SK-N-SH treated with all-trans-retinoic acid at 6 μM for 48 hours (cell line): ENCODE measurements around the gene TRDMT1.

Source experiments
- ATAC-seq: fragments of 200-7000 bp; cut with Tn5 transposase; 3 replicates; pipeline ENCODE4 v1.9.1; 2020; ENCODE audit warnings: mild to moderate bottlenecking, moderate library complexity
- ARNTL ChIP-seq: fragments of 450-650 bp; formaldehyde crosslinking; IDR thresholded peaks from 2 replicates; pipeline ENCODE4 v1.5.0; 2020; ENCODE audit warnings: low read depth, mild to moderate bottlenecking, moderate library complexity, borderline replicate concordance
- BACH2 ChIP-seq: fragments of 250-450 bp; sonication (Bioruptor Pico); IDR thresholded peaks from 2 replicates; pipeline ENCODE4 v1.9.0; 2021; ENCODE audit warnings: mild to moderate bottlenecking, borderline replicate concordance
- CREB5 ChIP-seq: fragments of 250-450 bp; sonication (Bioruptor Pico); IDR thresholded peaks from 2 replicates; pipeline ENCODE4 v1.5.1; 2020; ENCODE audit warnings: low read depth, mild to moderate bottlenecking, moderate library complexity
- CSDC2 ChIP-seq: fragments of 250-450 bp; sonication (Bioruptor Pico); IDR thresholded peaks from 2 replicates; pipeline ENCODE4 v1.5.0; 2020; ENCODE audit warnings: mild to moderate bottlenecking, moderate library complexity
- ESRRG ChIP-seq: fragments of 250-450 bp; sonication (Bioruptor Pico); IDR thresholded peaks from 2 replicates; pipeline ENCODE4 v1.6.1; 2021; ENCODE audit warnings: mild to moderate bottlenecking
- GLIS3 ChIP-seq: fragments of 250-450 bp; sonication (Bioruptor Pico); IDR thresholded peaks from 2 replicates; pipeline ENCODE4 v1.5.0; 2020; ENCODE audit warnings: mild to moderate bottlenecking, moderate library complexity
- ISL1 ChIP-seq: fragments of 250-450 bp; sonication (Bioruptor Pico); IDR thresholded peaks from 2 replicates; pipeline ENCODE4 v2.1.2; 2022; ENCODE audit warnings: mild to moderate bottlenecking, moderate library complexity
- OSR1 ChIP-seq: fragments of 250-450 bp; sonication (Bioruptor Pico); IDR thresholded peaks from 2 replicates; pipeline ENCODE4 v1.8.0; 2022; ENCODE audit warnings: moderate library complexity, mild to moderate bottlenecking, inconsistent platforms
- RARB ChIP-seq: fragments of 250-450 bp; sonication (Bioruptor Pico); IDR thresholded peaks from 2 replicates; pipeline ENCODE4 v1.8.0; 2021; ENCODE audit warnings: mild to moderate bottlenecking, moderate library complexity
- SNAI2 ChIP-seq: fragments of 250-450 bp; sonication (Bioruptor Pico); IDR thresholded peaks from 2 replicates; pipeline ENCODE4 v1.5.0; 2020; ENCODE audit warnings: mild to moderate bottlenecking, moderate library complexity
- TCF4 ChIP-seq: fragments of 250-450 bp; sonication (Bioruptor Pico); IDR thresholded peaks from 2 replicates; pipeline ENCODE4 v1.8.0; 2021; ENCODE audit warnings: mild to moderate bottlenecking, moderate library complexity, borderline replicate concordance
- TOX ChIP-seq: fragments of 250-450 bp; sonication (Bioruptor Pico); IDR thresholded peaks from 2 replicates; pipeline ENCODE4 v1.8.0; 2021; ENCODE audit warnings: mild to moderate bottlenecking, moderate library complexity, borderline replicate concordance
- TSHZ2 ChIP-seq: fragments of 250-450 bp; sonication (Bioruptor Pico); IDR thresholded peaks from 2 replicates; pipeline ENCODE4 v1.5.0; 2020; ENCODE audit warnings: mild to moderate bottlenecking, moderate library complexity
- ZC3H10 ChIP-seq: fragments of 250-450 bp; sonication (Bioruptor Pico); IDR thresholded peaks from 2 replicates; pipeline ENCODE4 v1.5.1; 2021; ENCODE audit warnings: mild to moderate bottlenecking, moderate library complexity
- ZFP3 ChIP-seq: fragments of 250-450 bp; sonication (Bioruptor Pico); IDR thresholded peaks from 2 replicates; pipeline ENCODE4 v1.5.0; 2020; ENCODE audit warnings: mild to moderate bottlenecking, moderate library complexity
- ZFP30 ChIP-seq: fragments of 450-650 bp; formaldehyde crosslinking; IDR thresholded peaks from 2 replicates; pipeline ENCODE4 v1.5.0; 2022; ENCODE audit warnings: mild to moderate bottlenecking, moderate library complexity
- ZNF565 ChIP-seq: fragments of 450-650 bp; formaldehyde crosslinking; conservative IDR thresholded peaks from 2 replicates; pipeline ENCODE4 v1.5.0; 2020; ENCODE audit warnings: low read depth, mild to moderate bottlenecking, moderate library complexity
- ZNF70 ChIP-seq: fragments of 450-650 bp; formaldehyde crosslinking; IDR thresholded peaks from 2 replicates; pipeline ENCODE4 v1.5.0; 2020; ENCODE audit warnings: mild to moderate bottlenecking, moderate library complexity
- ZNF8 ChIP-seq: fragments of 450-650 bp; formaldehyde crosslinking; IDR thresholded peaks from 2 replicates; pipeline ENCODE4 v1.5.0; 2020; ENCODE audit warnings: mild to moderate bottlenecking, moderate library complexity
- TF ChIP-seq, protein P1 (sequence below): fragments of 250-450 bp; sonication (Bioruptor Pico); IDR thresholded peaks from 2 replicates; pipeline ENCODE4 v1.5.1; 2021; ENCODE audit warnings: mild to moderate bottlenecking, moderate library complexity
- TF ChIP-seq, protein P2 (sequence below): fragments of 250-450 bp; sonication (Bioruptor Pico); IDR thresholded peaks from 2 replicates; pipeline ENCODE4 v1.8.0; 2020; ENCODE audit warnings: mild to moderate bottlenecking, moderate library complexity, borderline replicate concordance

Gene TRDMT1

DNA sequence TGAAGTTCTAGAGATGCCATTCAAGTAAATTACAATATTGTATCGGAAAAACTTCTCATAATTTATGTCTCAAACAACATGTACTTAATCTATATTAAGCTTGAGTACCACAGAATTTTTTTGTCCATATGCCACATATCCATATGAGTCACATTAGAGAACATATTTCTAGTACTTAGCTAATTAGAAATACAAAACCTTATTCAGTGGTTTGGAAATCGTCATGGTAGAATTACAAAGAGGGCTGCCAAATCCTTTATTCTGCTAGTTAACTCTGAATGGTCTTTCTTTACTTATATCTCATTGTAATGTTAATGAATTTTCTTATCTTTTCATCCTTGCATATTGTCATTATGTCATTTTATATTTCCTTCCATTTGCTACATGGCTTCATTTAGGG, 17.6 kb upstream of the TRDMT1 start (continued):
- TF ChIP-seq, protein P1, sequence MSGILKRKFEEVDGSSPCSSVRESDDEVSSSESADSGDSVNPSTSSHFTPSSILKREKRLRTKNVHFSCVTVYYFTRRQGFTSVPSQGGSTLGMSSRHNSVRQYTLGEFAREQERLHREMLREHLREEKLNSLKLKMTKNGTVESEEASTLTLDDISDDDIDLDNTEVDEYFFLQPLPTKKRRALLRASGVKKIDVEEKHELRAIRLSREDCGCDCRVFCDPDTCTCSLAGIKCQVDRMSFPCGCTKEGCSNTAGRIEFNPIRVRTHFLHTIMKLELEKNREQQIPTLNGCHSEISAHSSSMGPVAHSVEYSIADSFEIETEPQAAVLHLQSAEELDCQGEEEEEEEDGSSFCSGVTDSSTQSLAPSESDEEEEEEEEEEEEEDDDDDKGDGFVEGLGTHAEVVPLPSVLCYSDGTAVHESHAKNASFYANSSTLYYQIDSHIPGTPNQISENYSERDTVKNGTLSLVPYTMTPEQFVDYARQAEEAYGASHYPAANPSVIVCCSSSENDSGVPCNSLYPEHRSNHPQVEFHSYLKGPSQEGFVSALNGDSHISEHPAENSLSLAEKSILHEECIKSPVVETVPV (CRISPR knock-in tag), result no peak
- no peak for TF ChIP-seq GLIS3 (CRISPR knock-in tag)

DNA sequence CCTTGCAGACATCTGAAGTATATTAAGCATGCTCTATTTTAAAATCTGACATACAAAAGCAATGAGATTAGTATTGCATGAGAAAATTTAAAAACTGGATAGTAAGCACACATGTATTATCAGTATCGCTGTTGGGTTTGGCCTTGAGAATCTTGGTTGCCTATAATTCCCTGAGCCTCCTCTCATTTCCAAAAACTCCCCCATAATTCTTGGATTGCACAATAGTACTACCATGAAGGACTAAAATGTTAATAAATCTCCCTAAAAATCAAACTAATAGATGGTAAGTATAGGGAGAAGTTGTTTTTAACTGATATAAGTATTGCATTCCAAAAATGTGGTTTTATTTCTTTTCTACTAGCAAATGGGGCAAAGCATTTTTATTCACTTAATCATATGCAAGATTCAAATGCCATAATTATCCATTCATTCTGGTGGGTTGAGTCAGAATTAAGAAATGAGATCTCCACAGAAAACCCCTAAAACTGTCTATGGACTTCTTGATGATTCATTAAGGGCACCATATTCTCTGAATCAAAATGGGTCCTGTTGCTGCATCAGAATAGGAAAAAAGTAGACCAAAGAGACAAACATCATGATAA, 16.3 kb upstream of the TRDMT1 start:
- no peak for TF ChIP-seq CREB5
- no peak for TF ChIP-seq ESRRG
- TF ChIP-seq, protein P1 (CRISPR knock-in tag), result no peak
- TF ChIP-seq ARNTL, result no peak
- no peak for TF ChIP-seq ZC3H10 (CRISPR knock-in tag)
- TF ChIP-seq ZNF70 (CRISPR knock-in tag), result no peak
- TF ChIP-seq TCF4 (CRISPR knock-in tag), result no peak
- TF ChIP-seq ZFP30 (CRISPR knock-in tag), result no peak
- TF ChIP-seq CSDC2 (CRISPR knock-in tag), result no peak
- TF ChIP-seq ISL1 (CRISPR knock-in tag), result no peak
- TF ChIP-seq, protein P2, sequence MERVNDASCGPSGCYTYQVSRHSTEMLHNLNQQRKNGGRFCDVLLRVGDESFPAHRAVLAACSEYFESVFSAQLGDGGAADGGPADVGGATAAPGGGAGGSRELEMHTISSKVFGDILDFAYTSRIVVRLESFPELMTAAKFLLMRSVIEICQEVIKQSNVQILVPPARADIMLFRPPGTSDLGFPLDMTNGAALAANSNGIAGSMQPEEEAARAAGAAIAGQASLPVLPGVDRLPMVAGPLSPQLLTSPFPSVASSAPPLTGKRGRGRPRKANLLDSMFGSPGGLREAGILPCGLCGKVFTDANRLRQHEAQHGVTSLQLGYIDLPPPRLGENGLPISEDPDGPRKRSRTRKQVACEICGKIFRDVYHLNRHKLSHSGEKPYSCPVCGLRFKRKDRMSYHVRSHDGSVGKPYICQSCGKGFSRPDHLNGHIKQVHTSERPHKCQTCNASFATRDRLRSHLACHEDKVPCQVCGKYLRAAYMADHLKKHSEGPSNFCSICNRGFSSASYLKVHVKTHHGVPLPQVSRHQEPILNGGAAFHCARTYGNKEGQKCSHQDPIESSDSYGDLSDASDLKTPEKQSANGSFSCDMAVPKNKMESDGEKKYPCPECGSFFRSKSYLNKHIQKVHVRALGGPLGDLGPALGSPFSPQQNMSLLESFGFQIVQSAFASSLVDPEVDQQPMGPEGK (CRISPR knock-in tag), result no peak
- no peak for TF ChIP-seq ZFP3
- no peak for TF ChIP-seq BACH2 (CRISPR knock-in tag)
- no peak for TF ChIP-seq SNAI2 (CRISPR knock-in tag)
- no peak for TF ChIP-seq ZNF565 (CRISPR knock-in tag)
- no peak for ATAC-seq

GRCh38 chr10:17216901-17217395, 15.5 kb upstream of the TRDMT1 start:
- ATAC-seq, result no peak
- TF ChIP-seq OSR1 (CRISPR knock-in tag) (no peak), ARNTL (no peak), ZC3H10 (CRISPR knock-in tag) (no peak), ZFP30 (CRISPR knock-in tag) (no peak), ISL1 (CRISPR knock-in tag) (no peak), ZFP3 (no peak), CREB5 (no peak), RARB (CRISPR knock-in tag) (no peak), ZNF70 (CRISPR knock-in tag) (no peak), TSHZ2 (no peak), ZNF8 (CRISPR knock-in tag) (no peak), TOX (CRISPR knock-in tag) (no peak), ESRRG (no peak), SNAI2 (CRISPR knock-in tag) (no peak)
- TF ChIP-seq, protein P2 (CRISPR knock-in tag), result no peak
